ENCODE measurements around the gene LCN10.
A peak's percentile ranks its signal among the peaks of the same experiment; 100 is the strongest.
"Not testable (repeated sequence)": the region's sequence is repeated elsewhere in the genome, so short reads cannot be mapped to it uniquely, and the experiment has no call there.

Gene LCN10

DNA sequence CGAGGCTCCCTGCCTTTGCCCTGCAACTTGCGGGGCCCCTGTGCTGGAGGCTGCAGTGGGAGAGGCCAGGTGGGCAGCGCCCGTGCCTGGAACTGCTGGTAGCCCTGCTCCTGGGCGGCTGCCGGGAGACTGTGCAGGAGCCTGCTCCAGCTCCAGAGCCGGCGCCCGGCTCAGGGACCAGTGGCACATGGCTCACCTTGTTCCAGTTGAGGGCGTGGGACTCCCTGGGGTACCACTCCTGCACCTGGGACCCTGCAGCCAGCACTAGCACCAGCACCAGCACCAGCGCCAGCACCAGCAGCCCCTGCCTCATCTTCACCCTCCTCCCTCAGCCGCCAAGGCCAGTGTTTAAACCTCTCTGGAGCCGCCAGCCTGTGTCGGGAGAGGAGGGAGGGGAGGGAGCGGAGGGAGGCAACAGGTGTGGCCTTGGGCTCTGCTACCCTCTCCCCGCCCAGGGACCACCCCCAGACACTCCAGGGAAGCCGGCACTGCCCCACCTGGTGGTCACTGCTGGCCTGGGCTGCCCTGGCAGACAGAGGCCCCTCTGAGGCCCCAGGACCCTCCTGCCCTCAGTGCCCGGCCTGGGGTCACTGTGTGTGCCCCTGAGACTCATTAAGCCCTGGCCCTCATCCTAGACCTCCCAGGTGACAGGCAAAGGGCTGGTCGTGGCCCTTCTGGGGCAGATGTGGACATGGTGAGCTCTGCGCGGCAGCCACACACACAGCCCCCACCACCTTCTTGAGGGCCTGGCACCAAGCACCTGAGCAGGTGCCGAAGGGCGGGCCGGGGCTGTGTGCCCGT, at the start of gene LCN10:
Gene LCN10, minus strand, starts transcription at position 350 of the 801 bp plus-strand sequence. Its CDS starts 37 bp downstream, at position 313.
- no peak for DNase-seq

DNA sequence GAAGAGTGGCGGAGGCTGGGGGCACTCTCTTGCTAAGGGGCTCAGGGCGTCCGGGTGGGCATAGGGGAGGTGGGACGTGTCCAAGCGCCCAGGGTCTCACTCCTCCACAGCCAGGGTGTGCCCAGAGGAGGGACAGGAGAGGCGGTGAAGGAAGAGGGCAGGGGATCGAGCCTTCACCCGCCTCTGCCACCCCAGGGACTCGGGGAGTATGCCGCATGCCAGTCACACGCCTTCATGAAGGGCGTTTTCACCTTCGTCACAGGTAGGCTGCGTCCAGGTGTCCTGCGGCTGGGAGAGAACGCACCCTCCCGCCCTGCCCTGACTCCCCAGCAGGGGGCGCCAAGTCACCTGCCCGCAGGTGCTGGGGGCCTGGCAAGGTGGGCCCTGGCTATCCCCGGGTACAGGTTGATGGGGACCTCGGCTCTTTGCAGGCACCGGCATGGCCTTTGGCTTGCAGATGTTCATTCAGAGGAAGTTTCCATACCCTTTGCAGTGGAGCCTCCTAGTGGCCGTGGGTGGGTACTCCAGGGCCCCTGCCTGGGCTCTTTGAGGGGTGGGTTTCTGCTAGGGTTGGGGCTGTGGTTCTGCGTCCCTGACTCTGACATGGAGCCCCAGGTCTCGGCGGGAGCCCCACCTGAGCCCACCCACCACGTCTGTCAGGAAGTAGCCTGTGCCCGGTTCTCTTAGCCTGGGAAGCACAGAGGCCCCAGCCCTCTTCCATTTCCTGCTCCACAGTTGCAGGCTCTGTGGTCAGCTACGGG, 49.0 kb upstream of the LCN10 start:
- peak; percentile 46 for DNase-seq

DNA sequence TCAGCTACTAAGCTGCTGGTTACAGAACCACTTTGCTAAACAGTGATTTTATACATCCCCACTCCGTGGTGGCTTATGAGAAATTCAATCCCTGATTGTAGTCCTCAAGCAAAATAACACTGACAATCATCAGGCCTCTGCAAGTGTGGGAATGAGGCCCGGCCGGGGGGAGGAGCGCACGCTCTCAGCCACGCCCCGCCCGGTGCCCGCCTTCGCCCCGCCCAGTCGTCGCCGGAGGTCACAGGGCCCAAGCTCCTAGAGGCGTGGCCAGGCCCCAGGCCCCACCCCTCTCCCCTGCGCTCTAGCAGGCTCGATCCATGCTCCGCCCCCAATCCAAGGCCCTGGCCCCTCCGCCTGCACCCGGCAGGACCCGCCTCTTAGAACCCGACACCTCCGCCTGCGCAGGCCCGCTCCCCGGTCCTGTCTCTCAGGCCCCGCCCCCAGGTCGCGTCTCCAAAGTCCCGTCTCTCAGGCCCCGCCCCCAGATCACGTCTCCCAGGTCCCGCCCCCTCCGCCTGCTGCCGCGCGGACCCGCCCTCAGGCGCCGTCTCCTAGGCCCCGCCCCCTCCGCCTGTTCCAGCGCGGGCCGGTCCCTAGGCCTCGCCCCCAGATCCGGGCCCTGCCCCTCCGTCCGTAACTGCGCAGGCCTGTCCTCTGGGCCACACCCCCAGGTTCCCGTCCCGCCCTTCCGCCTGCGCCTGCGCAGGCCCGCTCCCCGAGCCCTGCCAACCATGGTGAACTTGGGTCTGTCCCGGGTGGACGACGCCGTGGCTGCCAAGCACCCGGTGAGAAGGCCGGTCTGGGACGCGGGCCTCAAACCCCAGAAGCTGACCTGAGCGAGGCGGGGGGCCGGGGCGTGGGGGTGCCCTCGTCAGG, 48.1 kb upstream of the LCN10 start, which contains the start of gene TMEM141:
Gene TMEM141, plus strand, starts transcription at position 705 of the 876 bp plus-strand sequence. Its CDS starts 27 bp downstream, at position 732.
- DNase-seq: peak; percentile 100

DNA sequence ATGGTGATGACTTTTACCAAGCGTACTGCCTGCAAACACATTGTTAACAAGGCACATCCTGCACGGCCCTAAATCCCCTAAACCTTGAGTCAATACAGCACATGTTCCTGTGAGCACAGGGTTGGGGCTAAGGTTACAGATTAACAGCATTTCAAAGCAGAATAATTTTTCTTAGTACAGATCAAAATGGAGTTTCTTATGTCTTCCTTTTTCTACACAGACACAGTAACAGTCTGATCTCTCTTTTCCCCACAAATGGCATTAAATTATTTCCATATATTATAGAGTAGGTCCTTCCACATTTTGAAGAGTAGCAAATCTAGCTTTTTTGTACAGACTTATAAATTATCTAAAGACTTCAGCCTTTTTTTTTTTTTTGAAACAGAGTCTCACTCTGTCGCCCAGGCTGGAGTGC, 46.8 kb upstream of the LCN10 start:
- DNase-seq: no peak

DNA sequence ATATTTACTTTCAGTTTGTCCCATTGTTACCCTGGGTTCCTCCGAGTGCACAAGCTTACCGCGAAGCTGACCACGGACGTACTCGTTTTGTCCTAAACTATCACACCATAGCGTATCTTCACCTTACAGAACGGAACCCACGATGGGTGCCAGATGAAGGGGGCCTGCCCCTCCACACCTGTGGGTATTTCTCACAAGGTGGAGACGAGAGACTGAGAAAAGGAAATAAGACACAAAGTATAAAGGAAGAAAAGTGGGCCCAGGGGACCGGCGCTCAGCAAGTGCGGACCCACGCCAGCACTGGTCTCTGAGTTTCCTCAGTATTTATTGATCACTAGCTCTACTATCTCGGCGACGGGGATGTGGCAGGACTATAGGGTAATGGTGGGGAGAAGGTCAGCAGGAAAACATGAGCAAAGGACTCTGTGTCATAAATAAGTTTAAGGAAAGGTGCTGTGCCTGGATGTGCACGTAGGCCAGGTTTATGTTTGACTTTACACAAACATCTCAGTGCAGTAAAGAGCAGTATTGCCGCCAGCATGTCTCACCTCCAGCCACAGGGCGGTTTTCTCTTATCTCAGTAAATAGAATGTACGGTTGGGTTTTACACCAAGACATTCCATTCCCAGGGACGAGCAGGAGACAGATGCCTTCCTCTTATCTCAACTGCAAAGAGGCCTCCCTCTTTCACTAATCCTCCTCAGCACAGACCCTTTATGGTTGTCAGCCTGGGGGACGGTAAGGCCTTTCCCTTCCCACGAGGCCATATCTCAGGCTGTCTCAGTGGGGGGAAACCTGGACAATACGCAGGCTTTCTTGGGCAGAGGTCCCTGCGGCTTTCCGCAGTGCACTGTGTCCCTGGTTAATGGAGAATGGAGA, 46.1 kb upstream of the LCN10 start:
- not testable (repeated sequence) for DNase-seq

DNA sequence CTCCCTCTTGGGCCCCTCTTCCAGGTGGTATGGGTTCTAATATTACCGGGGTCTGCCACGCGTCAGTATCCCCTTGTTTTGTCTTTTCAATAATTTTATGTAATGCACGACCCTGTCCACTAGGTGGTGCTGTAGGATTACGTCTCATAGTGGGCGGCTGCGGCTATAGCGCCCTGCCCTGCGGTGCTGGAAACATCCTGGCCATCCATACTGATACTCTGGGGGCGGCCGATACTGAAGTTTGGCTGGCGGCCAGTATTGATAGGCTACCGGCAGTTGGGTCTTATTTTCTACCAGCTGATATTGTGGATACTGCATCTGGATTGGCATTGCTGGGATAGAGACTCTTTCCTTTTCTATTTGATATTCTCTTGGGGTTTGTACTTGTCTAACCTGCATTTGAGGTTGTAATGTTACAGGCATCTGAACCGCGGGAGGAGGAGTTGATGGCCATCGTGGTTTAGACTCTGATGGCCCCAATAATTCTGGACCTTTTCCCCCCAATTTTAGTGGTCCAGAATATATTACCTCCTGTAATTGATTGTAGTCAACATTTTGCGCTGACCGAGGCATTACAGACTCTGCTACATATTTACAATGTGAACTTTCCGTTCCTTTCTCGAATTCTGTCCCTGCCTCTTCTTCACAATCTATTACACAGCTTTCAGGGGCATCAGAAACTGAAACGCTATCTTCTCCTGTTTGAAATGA, 45.1 kb upstream of the LCN10 start:
- DNase-seq: peak; percentile 80

DNA sequence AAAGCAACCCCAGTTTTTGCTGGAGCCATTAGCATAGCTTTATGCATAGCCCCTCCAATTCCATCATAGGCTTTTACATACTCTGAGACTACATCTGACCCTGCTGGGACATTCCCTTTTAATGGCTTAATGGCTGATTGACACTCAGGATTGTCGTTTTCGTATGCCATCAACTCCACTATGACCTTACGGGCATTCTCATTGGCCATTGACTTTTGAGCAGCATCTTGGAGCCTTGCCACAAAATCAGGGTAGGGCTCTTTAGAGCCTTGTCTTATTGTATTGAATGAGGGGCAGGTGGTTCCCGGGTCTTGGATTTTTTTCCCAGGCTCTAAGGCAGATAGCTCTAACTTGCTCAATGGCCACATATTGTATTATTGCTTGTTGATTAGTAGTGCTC, 44.2 kb upstream of the LCN10 start:
- DNase-seq: not testable (repeated sequence)

DNA sequence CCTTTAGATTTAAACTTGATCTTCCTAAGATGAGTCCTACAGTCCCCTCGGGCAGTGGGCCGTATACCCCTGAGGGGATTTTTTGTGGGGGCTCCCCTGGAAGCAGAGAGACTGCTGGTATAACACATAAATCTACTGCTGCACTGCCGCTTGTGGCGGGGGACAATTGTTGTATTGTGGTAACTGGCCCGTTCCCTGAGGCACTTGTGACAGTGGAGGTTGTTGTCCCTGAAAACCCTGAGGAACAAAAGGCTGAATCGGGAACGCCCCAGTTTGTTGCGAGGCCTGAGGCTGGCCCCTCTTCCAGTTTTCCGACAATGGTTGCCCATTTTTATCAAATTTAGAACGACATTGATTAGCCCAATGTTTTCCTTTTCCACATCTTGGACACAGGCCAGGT, 43.7 kb upstream of the LCN10 start:
- DNase-seq: no peak

DNA sequence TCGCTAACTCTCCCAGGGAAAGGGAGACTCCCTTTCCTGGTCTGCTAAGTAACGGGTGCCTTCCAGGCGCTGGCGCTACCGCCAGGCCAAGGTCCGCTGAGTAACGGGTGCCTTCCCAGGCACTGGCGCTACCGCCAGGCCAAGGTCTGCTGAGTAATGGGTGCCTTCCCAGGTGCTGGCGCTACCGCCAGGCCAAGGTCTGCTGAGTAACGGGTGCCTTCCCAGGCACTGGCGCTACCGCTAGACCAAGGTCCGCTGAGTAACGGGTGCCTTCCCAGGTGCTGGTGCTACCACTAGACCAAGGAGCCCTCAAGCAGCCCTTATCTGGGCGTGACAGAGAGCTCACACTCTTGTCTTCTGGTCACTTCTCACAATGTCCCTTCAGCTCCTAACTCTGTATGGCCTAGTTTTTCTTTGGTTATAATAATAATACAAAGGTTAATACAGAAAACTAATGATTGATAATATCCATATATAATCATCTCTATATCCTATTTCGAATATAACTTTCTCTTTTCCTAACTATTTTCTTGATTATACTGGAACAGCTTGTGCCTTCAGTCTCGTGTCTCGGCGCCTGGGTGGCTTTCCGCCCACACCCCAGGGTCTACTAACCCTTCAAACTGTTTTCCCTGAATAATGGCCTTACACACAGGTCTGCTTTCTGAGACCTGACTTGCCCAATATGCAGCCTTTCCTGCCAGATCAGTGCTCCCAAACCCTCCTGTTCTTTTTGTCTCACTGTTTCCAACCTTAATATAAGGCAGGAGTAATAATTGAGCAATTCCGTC, 43.0 kb upstream of the LCN10 start:
- not testable (repeated sequence) for DNase-seq

DNA sequence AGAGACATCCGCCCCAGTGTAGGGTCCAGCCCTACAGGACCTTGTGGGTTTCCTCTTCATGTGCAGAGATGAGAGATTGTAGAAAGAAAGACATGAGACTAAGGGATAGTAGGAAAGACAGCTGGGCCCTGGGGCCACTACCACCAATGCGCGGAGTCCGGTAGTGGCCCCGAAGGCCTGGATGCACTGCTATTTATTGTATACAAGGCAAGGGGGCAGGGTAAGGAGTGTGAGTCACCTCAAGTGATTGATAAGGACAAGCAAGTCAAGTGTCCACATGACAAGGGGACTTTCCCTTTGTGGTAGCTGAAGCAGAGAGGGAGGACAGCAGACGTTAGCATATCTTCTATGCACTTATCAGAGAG, 42.2 kb upstream of the LCN10 start:
- no peak for DNase-seq

DNA sequence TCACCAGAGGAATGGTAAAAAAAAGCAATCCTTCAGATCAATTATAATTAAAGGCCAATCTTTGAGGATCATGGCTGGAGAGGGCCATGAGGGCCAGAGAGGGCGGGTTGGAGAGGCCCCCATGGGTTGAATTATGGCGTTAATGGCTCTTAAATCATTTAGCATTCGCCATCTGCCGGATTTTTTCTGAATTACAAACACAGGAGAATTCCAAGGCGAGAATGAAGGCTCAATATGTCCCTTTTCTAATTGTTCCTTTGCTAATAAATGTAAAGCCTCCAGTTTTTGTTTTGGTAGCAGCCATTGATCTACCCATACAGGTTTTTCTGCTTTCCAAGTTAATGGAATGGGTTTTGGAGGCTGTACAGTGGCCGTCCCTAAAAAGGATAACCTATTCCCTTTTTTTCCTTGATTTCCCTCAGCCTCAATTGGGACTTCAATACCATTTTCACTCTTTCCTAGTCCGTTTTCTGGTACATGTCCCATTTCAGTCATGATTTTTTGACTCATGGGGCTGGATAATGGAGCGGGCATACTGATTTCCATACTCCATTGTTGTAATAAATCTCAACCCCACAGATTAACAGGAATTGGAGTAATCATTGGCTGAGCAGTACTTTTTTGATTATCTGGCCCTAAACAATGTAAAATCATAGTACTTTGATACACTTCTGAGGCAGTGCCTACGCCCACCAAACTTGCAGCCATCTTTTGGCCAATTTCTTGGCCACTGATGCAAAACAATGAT, 41.7 kb upstream of the LCN10 start:
- peak; percentile 53 for DNase-seq

DNA sequence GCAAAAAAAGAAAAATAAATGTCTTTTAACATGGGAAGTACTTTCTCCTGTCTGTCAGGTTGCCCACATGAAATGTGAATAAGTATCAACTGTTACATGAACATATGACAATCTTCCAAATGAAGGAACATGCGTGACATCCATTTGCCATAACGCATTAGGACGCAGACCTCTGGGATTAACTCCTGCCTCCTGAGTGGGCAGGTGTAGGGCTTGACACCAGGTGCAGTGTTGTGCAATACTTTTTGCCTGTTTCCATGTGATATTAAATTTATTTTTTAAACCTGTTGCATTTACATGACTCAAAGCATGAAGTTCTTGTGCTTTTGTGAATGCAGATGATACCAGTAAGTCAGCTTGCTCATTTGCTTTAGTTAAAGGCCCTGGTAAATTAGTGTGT, 39.7 kb upstream of the LCN10 start:
- DNase-seq: no peak

DNA sequence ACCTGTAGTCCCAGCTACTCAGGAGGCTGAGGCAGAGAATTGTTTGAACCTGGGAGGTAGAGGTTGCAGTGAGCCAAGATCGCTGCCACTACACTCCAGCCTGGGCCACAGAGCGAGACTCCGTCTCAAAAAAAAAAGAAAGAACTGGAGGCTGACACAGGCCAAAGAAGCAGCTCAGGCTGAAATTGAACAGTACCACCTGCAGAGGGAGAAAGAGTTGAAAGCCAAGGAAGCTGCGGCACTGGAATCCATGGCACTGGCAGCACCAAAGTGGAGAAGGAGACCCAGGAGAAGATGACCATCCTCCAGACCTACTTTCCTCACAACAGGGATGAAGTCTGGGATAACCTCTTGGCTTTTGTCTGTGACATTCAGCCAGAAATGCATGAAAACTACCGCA, 37.1 kb upstream of the LCN10 start:
- DNase-seq: no peak

DNA sequence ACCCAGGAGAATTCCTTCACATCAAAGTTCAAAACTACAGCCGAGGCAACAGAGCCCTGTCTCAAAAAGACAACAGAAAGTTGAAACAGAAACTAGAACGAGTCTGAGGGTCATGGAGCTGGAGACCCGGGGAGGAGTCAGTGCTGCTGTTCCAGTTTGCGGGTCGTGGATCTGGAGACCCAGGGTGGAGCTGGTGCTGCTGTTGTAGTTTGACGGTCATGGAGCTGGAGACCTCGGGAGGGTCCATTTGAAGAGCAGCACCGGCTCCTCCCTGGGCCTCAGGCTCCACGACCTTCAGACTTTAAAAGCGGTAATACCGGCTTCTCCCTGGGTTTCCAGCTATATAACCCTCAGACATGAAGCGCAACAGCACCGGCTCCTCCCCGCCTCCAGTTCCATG, 34.6 kb upstream of the LCN10 start:
- DNase-seq: no peak

DNA sequence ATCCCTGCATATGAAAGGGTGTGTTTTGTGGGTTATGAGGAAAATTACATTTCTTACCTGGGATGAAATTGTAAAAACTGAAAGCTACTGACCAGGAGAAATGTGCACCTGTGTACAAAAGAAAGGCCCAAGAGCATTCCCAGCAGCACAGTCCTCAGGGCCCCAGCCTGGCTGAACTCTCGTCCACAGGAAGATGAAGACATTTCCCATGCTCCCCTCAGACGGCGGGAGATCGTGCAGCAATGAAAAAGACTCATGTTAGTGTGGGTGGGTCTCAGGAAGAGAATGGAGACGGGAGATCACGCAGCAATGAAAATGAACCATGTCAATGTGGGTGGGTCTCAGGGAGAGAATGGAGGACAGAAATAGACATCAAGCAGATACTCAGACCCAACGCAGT, 34.2 kb upstream of the LCN10 start:
- DNase-seq: no peak

DNA sequence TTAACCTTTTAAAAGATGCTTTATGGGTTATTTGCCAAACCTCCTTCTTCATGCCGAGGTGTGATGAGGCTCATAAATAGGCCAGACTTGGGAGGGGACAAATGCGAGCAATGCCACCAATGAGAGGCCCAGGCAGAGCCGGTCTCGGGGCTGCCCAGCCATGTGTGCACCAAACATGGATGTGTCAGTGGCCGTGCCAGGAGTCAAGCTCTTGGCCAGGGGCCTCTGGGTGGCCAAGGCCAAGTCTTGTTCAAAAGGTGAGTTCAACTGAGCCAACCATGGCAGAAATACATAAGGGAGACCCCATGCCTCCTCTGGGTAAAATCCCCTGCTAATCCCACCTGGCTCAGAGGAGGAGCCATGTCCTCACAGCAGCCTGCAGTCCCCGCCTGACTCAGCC, 32.5 kb upstream of the LCN10 start:
- DNase-seq: no peak

DNA sequence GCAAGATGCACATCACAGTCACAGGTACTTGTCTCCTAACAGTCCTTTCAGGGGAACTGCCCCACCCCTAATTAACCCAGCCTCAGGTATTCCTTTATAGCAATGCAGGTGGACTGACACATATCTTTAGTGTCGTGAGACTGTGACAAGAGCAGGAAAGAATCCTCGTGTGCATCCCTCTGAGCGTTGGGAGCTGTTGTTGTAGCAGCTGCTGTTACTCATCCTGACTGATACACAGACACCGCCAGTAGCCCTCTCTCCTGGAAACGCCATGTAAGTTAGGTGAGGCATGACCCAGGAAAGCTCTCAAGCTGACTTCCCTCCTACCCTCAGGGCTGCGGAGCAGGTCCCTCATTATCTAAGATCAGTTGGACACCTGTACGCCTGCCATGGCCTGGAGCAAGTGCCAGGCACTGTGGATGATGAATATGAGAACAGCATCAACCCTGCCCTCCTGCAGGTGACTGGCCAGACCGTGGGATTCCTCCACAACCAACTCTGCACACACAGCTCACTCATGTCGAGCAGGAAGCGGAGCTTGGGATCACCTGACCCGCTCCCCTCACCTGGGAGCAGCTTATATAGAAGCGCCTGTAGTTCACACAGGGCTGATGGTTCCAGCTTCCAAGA, 31.8 kb upstream of the LCN10 start:
- no peak for DNase-seq

DNA sequence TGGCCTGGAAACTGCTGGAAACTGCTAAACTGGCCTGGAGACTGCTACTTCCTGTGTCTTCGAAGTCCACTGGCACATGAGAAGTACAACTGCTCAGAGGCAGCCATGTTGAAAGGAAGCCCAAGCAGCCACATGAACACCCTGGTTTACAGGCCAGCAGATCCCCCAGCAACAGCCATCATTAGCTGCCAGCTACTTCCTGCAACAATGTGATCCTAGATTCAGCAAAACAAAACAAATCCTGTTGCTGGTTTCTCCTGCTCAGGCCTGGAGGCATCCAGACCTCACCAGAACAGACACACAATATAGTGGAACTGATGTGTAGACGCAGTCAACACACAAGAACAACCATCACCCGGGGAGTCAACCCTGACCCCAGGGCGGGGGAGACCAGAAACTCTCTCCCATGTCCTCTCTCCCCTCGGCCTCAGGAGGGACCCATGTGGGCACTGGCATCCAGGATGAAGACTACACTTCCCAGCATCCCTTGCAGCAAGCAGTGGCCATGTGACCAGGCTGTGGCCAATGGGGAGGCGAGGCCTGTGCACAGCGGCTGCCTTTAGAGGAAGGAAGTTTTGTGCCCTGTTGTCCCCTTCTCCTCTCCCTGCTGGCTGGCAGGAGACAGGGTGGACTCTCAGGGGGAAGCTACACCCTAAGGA, 30.8 kb upstream of the LCN10 start:
- DNase-seq: peak; percentile 31

DNA sequence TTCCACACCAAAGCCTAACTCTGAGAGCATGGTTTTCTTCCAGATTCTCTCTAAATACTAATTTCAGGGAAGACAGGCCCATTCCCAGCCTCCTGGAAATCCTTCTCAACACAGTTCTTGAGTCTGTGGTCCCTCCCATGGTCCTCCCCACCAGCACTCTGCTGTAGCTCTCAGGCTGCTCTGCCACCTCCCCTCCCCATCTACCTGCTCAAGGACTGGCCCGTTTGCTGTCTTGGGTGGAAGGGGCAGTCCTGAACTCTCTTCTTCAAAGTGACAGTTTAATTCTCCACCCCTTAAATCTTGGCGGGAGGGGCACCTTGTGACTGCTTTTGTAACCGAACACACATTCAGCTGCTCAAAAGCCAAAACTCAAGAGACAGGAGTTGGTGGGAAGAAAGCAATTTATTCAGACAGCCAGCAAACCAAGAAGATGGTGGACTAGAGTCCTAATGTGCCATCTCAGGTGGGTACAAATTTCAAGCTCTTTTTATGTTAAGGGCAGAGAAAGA, 29.2 kb upstream of the LCN10 start:
- no peak for DNase-seq

Data from suppressor macrophage treated with lipopolysaccharide for 4 hours (primary cell).